GM12878 (cell line): Measurements from ENCODE around the gene IRF1. TPM values are rescaled to one million over a fixed set of nuclear protein-coding genes. Genes with fewer than 3 reads are reported as not detected.

Experiments
- ATAC-seq: fragments of 200-7000 bp; cut with Tn5 transposase; 3 replicates; pipeline ENCODE4 v1.9.1; 2020; ENCODE audit warnings: mild to moderate bottlenecking, moderate library complexity
- BruUV-seq: library from RNA; stranded (reverse); fragments of 400-500 nt; replicated peaks from 2 replicates; lab custom pipeline; 2021; lab: Mats Ljungman, UMichigan
- CTCF ChIA-PET: fragments of 300-600 bp; sonication (Branson Sonifier 250); formaldehyde crosslinking; extraction: SDS; loops from one replicate; lab custom pipeline; 2021; ENCODE audit warnings: inconsistent platforms; lab: Yijun Ruan, JAX
- POLR2A ChIA-PET: fragments of 350-600 bp; formaldehyde crosslinking; extraction: SDS; loops from one replicate; lab custom pipeline; 2021; ENCODE audit warnings: inconsistent platforms; lab: Charles Lee
- RAD21 ChIA-PET: fragments of 300-600 bp; sonication (Branson Sonifier 250); formaldehyde crosslinking; loops from one replicate; lab custom pipeline; 2023; ENCODE audit warnings: antibody characterized with exemption; ENCODE audit not compliant: unreplicated experiment; lab: Charles Lee
- SMC1A ChIA-PET: fragments of 300-600 bp; sonication (Branson Sonifier 250); formaldehyde crosslinking; loops from one replicate; lab custom pipeline; 2023; ENCODE audit not compliant: unreplicated experiment, uncharacterized antibody; lab: Charles Lee
- DNase-seq: peaks from one replicate; pipeline ENCODE4 v3.0.0-alpha.2; 2011; ENCODE audit warnings: low read depth, low spot score
- FAIRE-seq: peaks from 3 replicates; lab custom pipeline; 2011; peaks lifted over from hg19 to GRCh38; lab: Jason Lieb, UNC
- H2AFZ ChIP-seq: 2 replicates; pipeline ENCODE4 v1.6.0; 2011; ENCODE audit warnings: low read depth, low read length, control low read depth; ENCODE audit not compliant: control insufficient read depth
- H3K27ac ChIP-seq: 2 replicates; pipeline ENCODE4 v1.5.1; 2011; ENCODE audit warnings: control low read depth; ENCODE audit not compliant: control insufficient read depth, insufficient read depth
- H3K27me3 ChIP-seq, 2 experiments: replicated peaks in 1 of 2; 2 replicates each; pipeline versions ENCODE4 v1.6.0 to v1.6.1; 2011; ENCODE audit warnings: low read length in 1 of 2; ENCODE audit not compliant: control insufficient read depth in 2 of 2, insufficient read depth in 2 of 2
- H3K36me3 ChIP-seq, 2 experiments: 2 replicates each; pipeline ENCODE4 v1.5.1; 2011; ENCODE audit warnings: low read length in 1 of 2; ENCODE audit not compliant: control insufficient read depth in 2 of 2, insufficient read depth in 2 of 2
- H3K4me1 ChIP-seq: 2 replicates; pipeline ENCODE4 v1.6.1; 2011; ENCODE audit warnings: mild to moderate bottlenecking, low read length, moderate library complexity, mixed read lengths; ENCODE audit not compliant: control insufficient read depth, insufficient read depth
- H3K4me2 ChIP-seq: 2 replicates; pipeline ENCODE4 v1.6.0; 2011; ENCODE audit warnings: control low read depth; ENCODE audit not compliant: control insufficient read depth, insufficient read depth
- H3K4me3 ChIP-seq: fragments of 200-600 bp; sonication (generic); 2 replicates; pipeline ENCODE4 v1.5.1; 2016
- H3K79me2 ChIP-seq: 2 replicates; pipeline ENCODE4 v1.6.0; 2011; ENCODE audit warnings: low read length; ENCODE audit not compliant: control insufficient read depth, insufficient read depth
- H3K9ac ChIP-seq: 2 replicates; pipeline ENCODE4 v1.8.0; 2011; ENCODE audit warnings: low read length, control low read depth, mixed read lengths; ENCODE audit not compliant: control insufficient read depth, insufficient read depth
- H3K9me3 ChIP-seq: replicated peaks from 3 replicates; pipeline ENCODE4 v1.5.1; 2011; ENCODE audit warnings: mild to moderate bottlenecking, low read length; ENCODE audit not compliant: control insufficient read depth, insufficient read depth
- H4K20me1 ChIP-seq: 2 replicates; pipeline ENCODE4 v1.6.0; 2011; ENCODE audit not compliant: control insufficient read depth, insufficient read depth
- ATF7 ChIP-seq: fragments of 450-650 bp; IDR thresholded peaks from 2 replicates; pipeline ENCODE4 v1.6.1; 2016; ENCODE audit warnings: low read depth, mild to moderate bottlenecking
- BHLHE40 ChIP-seq, 2 experiments: fragments of 450-650 bp in 1 of 2; IDR thresholded peaks; 2 replicates each; pipeline ENCODE4 v1.6.1; 2011 to 2017; ENCODE audit warnings: low read depth in 2 of 2, borderline replicate concordance in 1 of 2, improper control_type of control experiment in 1 of 2, low read length in 1 of 2, mild to moderate bottlenecking in 1 of 2
- BMI1 ChIP-seq: fragments of 450-650 bp; IDR thresholded peaks from 2 replicates; pipeline ENCODE4 v1.6.1; 2016; ENCODE audit warnings: mild to moderate bottlenecking, moderate library complexity, borderline replicate concordance
- DPF2 ChIP-seq: fragments of 450-650 bp; IDR thresholded peaks from 2 replicates; pipeline ENCODE4 v1.6.1; 2017; ENCODE audit warnings: mild to moderate bottlenecking
- E2F4 ChIP-seq: IDR thresholded peaks from 2 replicates; pipeline ENCODE4 v1.6.1; 2012; ENCODE audit warnings: low read depth, low read length, improper control_type of control experiment
- EP300 ChIP-seq, 2 experiments: fragments of 150-350 bp in 1 of 2; IDR thresholded peaks; 2 replicates each; pipeline ENCODE4 v1.6.1; 2011 to 2012; ENCODE audit warnings: low read depth in 2 of 2, low read length in 2 of 2, borderline replicate concordance in 1 of 2, improper control_type of control experiment in 1 of 2, inconsistent platforms in 1 of 2; ENCODE audit not compliant: control insufficient read depth in 1 of 2
- FOXM1 ChIP-seq: IDR thresholded peaks from 2 replicates; pipeline ENCODE4 v1.6.1; 2012; ENCODE audit warnings: low read depth, mild to moderate bottlenecking, inconsistent platforms, low read length, moderate library complexity
- HDAC2 ChIP-seq: fragments of 200-600 bp; sonication (generic); IDR thresholded peaks from 2 replicates; pipeline ENCODE4 v1.6.1; 2017
- LARP7 ChIP-seq: fragments of 450-650 bp; IDR thresholded peaks from 2 replicates; pipeline ENCODE4 v1.6.1; 2017; ENCODE audit warnings: mild to moderate bottlenecking
- MEF2A ChIP-seq: IDR thresholded peaks from 2 replicates; pipeline ENCODE4 v1.6.1; 2011; ENCODE audit warnings: low read depth, mild to moderate bottlenecking, low read length, moderate library complexity; ENCODE audit not compliant: insufficient read depth
- NFYA ChIP-seq: IDR thresholded peaks from 2 replicates; pipeline ENCODE4 v1.6.1; 2011; ENCODE audit warnings: low read depth, mild to moderate bottlenecking, low read length, improper control_type of control experiment, borderline replicate concordance
- NR2C1 ChIP-seq: fragments of 450-650 bp; IDR thresholded peaks from 2 replicates; pipeline ENCODE4 v1.6.1; 2017; ENCODE audit warnings: antibody characterized with exemption, mild to moderate bottlenecking, moderate library complexity
- PAX8 ChIP-seq: fragments of 450-650 bp; IDR thresholded peaks from 2 replicates; pipeline ENCODE4 v1.6.1; 2017; ENCODE audit warnings: mild to moderate bottlenecking, moderate library complexity
- PML ChIP-seq: IDR thresholded peaks from 2 replicates; pipeline ENCODE4 v1.6.1; 2012; ENCODE audit warnings: low read length, inconsistent platforms
- ZNF217 ChIP-seq: fragments of 450-650 bp; IDR thresholded peaks from 2 replicates; pipeline ENCODE4 v1.6.1; 2017; ENCODE audit warnings: antibody characterized with exemption, mild to moderate bottlenecking
- WGBS: methylation state at CpG from one replicate; pipeline ENCODE4 v1.1.6; 2016; ENCODE audit warnings: low lambda C conversion rate; ENCODE audit not compliant: insufficient replicate concordance, insufficient coverage; ENCODE audit errors: missing lambda C conversion rate; 5-methylcytosine and 5-hydroxymethylcytosine counted together
- in situ Hi-C: fragments of 300-500 bp; cut with MboI; formaldehyde crosslinking; loops from 9 replicates; pipeline ENCODE4 v1.14.3; 2018; ENCODE audit warnings: mixed read lengths
- intact Hi-C: fragments of 100-400 bp; cut with micrococcal nuclease; formaldehyde crosslinking; loops from one replicate; pipeline ENCODE4 v1.14.2; 2022; ENCODE audit not compliant: unreplicated experiment
- polyA plus RNA-seq, 11 experiments: library from polyadenylated mRNA; depleted of rRNA in 4 of 11; unstranded in 6 of 11; stranded (reverse) in 5 of 11; fragments of >200 nt; fragmentation: Nextera tagmentation in 4 of 11; fragmentation: Illumina TruSeq in 1 of 11; extraction: Ambion mirVana in 4 of 11; extraction: Trizol in 1 of 11; gene quantifications; 1 replicate in 1 of 11; 2 replicates in 10 of 11; pipeline versions ENCODE4 v1.2.1 to v1.2.3, GENCODE V29; 2011 to 2016; ENCODE audit warnings: inconsistent platforms in 2 of 11, missing spikeins in 2 of 11, low read depth in 1 of 11
- total RNA-seq, 4 experiments: library from RNA; depleted of rRNA in 3 of 4; stranded (reverse); fragments of >200 nt in 3 of 4; fragmentation: Illumina TruSeq in 1 of 4; extraction: Trizol in 1 of 4; gene quantifications; 2 replicates each; pipeline versions ENCODE4 v1.2.1 to v1.2.3, GENCODE V29; 2013 to 2021

The IRF1 gene
- total and polyA plus RNA-seq, 10 of the 15 experiments (the other 5 are each of a cell fraction or from before 2014, with no cell fraction given): 6.9 to 68.0 (median 49.6) TPM

- H3K36me3 ChIP-seq: no peaks in the 10 kb centered on the region
- peak overlapping the region; percentile 62 for H2AFZ ChIP-seq
- no peak for TF ChIP-seq BHLHE40 (IDR thresholded peaks at IDR 0.05; ENCODE audit: borderline replicate concordance in 1 of 2, low read depth in 2 of 2, low read length in 1 of 2)
- TF ChIP-seq PML: no peak
- no peak for TF ChIP-seq MEF2A
- no peak for TF ChIP-seq EP300 (IDR thresholded peaks at IDR 0.05; ENCODE audit: borderline replicate concordance in 1 of 2, control insufficient read depth in 1 of 2, low read depth in 2 of 2, low read length in 2 of 2)
- TF ChIP-seq FOXM1: no peak
- no peak for TF ChIP-seq DPF2
- TF ChIP-seq ZNF217: no peak
- TF ChIP-seq BMI1: no peak
- no peak for TF ChIP-seq ATF7
- TF ChIP-seq PAX8: no peak
- no peak for TF ChIP-seq NR2C1
- no peak for TF ChIP-seq NFYA
- TF ChIP-seq HDAC2: no peak
- no peak for TF ChIP-seq E2F4
- TF ChIP-seq LARP7: no peak
- no peak overlapping the region for H3K4me3 ChIP-seq
- SMC1A ChIA-PET: interaction anchor here (0.7 to 13.3 kb wide), 31 partner anchors 14 to 378 kb away, joined by 3 to 340 read pairs (median 4); partner anchors contain the start of gene IRF1
- CTCF ChIA-PET: interaction anchor here (0.6 to 13.6 kb wide), 31 partner anchors 9 to 378 kb away, joined by 3 to 481 read pairs (median 4); partner anchors contain the start of genes IL13 and SLC22A5
- in situ Hi-C loops: loop anchor here (10.0 kb wide), 2 partner anchors 271 to 431 kb away; partner anchors contain the start of gene CSF2
- no peak overlapping the region for H3K9ac ChIP-seq
- H4K20me1 ChIP-seq: no peaks in the 10 kb centered on the region
- WGBS: 59% methylated on average over 2 of the region's 2 CpGs
- intact Hi-C loops: loop anchor here (1.0 kb wide), 2 partner anchors 21 to 378 kb away; no protein-coding TSS in a partner anchor
- H3K79me2 ChIP-seq: no peaks in the 10 kb centered on the region
- ATAC-seq: no peak
- H3K4me2 ChIP-seq: no peak overlapping the region
- no peak for FAIRE-seq
- H3K27ac ChIP-seq: no peak overlapping the region
- RAD21 ChIA-PET: interaction anchor here (0.5 to 12.7 kb wide), 20 partner anchors 9 to 377 kb away, joined by 3 to 279 read pairs (median 5); partner anchors contain the start of genes CCNI2, IRF1 and KIF3A
- no peaks in the 10 kb centered on the region for H3K27me3 ChIP-seq
- DNase-seq: no peak
- peaks cover 19% of the 10 kb centered on the region for H3K4me1 ChIP-seq
- peaks cover 8% of the 10 kb centered on the region; the same call in 2 of the 3 replicates for H3K9me3 ChIP-seq
- no TSS peak for BruUV-seq
- POLR2A ChIA-PET: interaction anchor here (0.6 to 3.0 kb wide), 7 partner anchors 15 to 195 kb away, joined by 3 to 11 read pairs (median 4); no protein-coding TSS in a partner anchor
Observed at GRCh38 chr5:132505641-132506040, 15.1 kb upstream of the IRF1 start.
